T47D (cell line): ENCODE measurements around the gene NIPSNAP3A.

ENCODE experiments used
- DNase-seq, 2 experiments: peaks; one replicate each; pipeline versions ENCODE4 v3.0.0 to v3.0.0-alpha.2; 2011 to 2012; ENCODE audit warnings: low read depth in 1 of 2, low spot score in 1 of 2
- JUND ChIP-seq: IDR thresholded peaks from 2 replicates; pipeline ENCODE4 v1.6.1; 2012; ENCODE audit warnings: low read depth
- in situ Hi-C: cut with HindIII; loops from 2 replicates; pipeline ENCODE4 v1.10.0; 2016; ENCODE audit warnings: low sequenced_read_pairs, low pct_unique_long_range_greater_than_20kb

The NIPSNAP3A gene

DNA sequence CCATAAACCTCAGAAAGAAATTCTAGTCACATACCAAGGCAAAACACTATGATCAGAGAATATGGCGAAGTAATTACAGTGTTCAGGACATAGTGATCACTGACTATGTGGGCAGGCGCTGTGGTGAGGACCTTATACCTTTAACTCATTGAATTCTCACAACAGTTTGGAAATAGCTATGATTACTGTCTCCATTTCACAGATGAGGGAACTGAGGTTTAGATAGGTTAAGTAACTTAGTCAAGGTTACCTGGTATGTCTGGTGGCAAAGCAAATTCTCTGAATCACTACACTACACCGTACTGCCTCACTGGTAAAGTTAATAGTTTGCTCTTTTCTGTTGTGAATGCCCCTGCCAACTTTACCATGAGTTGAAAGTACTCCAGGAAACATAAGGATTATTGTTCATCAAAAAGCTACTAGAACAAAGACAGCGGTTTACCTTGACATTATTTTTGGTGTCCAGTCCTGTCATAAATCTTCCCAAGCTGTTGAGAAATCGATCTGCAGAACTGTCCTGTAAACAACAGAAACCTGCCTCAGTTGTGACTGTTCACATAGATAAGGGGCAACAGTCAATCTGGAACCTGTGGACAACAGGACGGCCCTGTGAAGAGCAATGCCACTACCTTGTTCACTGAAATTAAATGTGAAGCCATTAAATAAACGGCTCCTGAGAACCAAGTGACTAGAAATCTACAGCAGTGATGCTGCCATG, 52.7 kb downstream of the NIPSNAP3A start:
- DNase-seq = no peak
- no peak for TF ChIP-seq JUND
- in situ Hi-C loops = no loop called here

DNA sequence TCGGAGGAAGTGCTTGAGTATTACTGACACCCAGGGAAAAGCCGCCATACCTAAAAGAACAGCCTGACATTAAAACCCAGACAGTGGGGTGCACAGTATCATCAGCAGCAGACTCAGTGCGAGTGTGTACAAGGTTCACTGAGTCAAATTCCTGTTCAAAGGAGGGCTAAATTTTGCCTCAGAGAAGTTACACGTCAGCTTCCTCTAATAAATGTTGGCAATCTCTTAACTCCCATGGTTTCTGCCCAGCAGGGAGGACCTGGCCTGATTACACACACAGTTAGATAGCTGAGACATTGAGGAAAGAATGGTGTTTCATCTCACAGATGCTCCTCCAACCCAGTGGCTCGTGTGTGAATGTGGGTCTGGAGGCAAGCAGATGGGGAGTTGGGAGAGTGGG, 54.6 kb downstream of the NIPSNAP3A start:
- TF ChIP-seq JUND = no peak
- no peak for DNase-seq
- in situ Hi-C loops = no loop called here

DNA sequence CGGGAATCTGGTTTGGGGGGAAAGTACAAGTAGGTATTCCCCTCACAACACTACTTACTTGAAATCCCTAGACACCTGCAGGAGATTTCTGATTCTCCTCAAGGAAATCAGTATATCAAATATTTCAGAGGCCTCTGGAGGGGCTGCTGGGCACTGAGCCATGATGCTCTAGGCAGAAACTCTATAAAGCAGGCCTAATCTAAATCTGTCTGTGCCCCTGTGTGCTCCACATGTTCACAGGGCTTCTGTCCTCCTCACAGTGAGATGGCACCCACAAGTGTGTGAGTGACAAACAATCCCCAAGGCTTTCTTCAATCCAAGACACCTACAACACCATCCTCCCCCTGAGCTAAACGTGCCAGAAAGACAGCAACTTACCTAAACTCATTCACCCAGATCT, 55.4 kb downstream of the NIPSNAP3A start:
- DNase-seq = no peak
- no peak for TF ChIP-seq JUND
- in situ Hi-C loops = no loop called here

DNA sequence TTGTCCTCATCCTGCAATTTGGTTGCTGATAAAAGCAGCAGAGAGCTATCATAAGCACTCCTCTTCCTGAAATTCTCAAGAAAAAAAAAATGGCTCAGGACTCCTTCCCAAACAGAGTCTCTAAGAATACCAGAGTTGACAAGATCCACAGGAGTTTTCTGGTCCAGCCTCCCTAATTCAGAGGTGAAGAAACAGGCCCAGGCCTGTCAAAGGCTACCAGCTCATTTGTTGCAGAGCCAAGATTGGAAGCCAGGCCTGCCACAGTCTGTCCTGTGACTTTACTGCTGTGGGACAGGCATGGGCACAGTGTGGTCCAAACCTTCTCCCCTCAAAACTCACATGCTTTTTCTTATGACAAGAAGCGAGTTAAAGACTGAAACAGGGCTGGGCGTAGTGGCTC, 58.0 kb downstream of the NIPSNAP3A start:
- no peak for TF ChIP-seq JUND
- no peak for DNase-seq
- in situ Hi-C loops = no loop called here

DNA sequence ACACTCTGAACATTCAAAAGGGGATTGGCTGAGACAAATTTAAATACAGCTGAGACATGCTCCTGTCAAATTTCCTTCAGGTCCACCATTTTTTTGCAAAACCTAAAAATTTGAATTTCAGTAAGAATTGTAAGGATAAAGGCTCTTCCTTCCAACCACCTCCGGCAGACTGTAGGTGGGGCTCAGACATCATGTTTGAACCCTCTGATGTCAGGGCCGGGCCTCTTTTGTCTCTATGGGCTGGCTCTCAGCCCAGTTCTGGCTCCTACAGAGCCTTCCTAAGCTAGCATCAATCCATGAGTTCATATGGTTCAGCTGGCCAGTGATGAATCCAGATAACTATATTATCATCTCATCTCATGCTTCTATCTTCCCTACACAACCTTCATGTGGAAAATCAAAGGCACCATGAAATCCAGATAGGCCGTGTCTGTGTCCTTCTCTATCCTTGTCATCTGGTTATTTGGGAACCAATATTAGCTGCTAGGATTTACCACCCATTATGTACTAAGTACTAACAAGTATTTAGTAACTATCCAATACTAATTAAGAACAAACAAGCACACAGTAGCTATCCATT, 60.6 kb downstream of the NIPSNAP3A start:
- peak in 1 of 2 experiments; percentile 42 for DNase-seq
- no peak for TF ChIP-seq JUND
- in situ Hi-C loops = no loop called here
